WTC11 (cell line): Measurements from ENCODE around the gene MRS2.

Experiments
- ATF1 ChIP-seq: sonication (generic); formaldehyde crosslinking; IDR thresholded peaks from 2 replicates; pipeline ENCODE4 v1.8.1; 2023; ENCODE audit warnings: mild to moderate bottlenecking, moderate library complexity, missing genetic modification reagents
- CBFB ChIP-seq: sonication (generic); formaldehyde crosslinking; IDR thresholded peaks from 2 replicates; pipeline ENCODE4 v1.8.1; 2022; ENCODE audit warnings: mild to moderate bottlenecking, low read depth, missing genetic modification reagents
- ELF4 ChIP-seq: sonication (generic); formaldehyde crosslinking; IDR thresholded peaks from 2 replicates; pipeline ENCODE4 v1.8.1; 2022; ENCODE audit warnings: low read depth, mild to moderate bottlenecking, moderate library complexity, missing genetic modification reagents
- FOXK1 ChIP-seq: sonication (generic); formaldehyde crosslinking; IDR thresholded peaks from 2 replicates; pipeline ENCODE4 v1.8.0; 2022; ENCODE audit warnings: mild to moderate bottlenecking, moderate library complexity, missing genetic modification reagents
- RELA ChIP-seq: sonication (generic); formaldehyde crosslinking; IDR thresholded peaks from 2 replicates; pipeline ENCODE4 v1.8.1; 2022; ENCODE audit warnings: missing genetic modification reagents, mild to moderate bottlenecking, borderline replicate concordance
- SP1 ChIP-seq: sonication (generic); formaldehyde crosslinking; conservative IDR thresholded peaks from 2 replicates; pipeline ENCODE4 v1.8.1; 2022; ENCODE audit warnings: missing genetic modification reagents
- TF ChIP-seq, protein P1 (sequence below): fragments of 200-600 bp; IDR thresholded peaks from 2 replicates; pipeline ENCODE4 v1.8.0; 2022; ENCODE audit warnings: antibody characterized with exemption
- TF ChIP-seq, protein P2 (sequence below): sonication (generic); formaldehyde crosslinking; IDR thresholded peaks from 2 replicates; pipeline ENCODE4 v1.8.1; 2023; ENCODE audit warnings: mild to moderate bottlenecking, missing genetic modification reagents, moderate library complexity
- TF ChIP-seq, protein P3 (sequence below): sonication (generic); formaldehyde crosslinking; IDR thresholded peaks from 2 replicates; pipeline ENCODE4 v1.8.1; 2023; ENCODE audit warnings: mild to moderate bottlenecking, missing genetic modification reagents, borderline replicate concordance

DNA sequence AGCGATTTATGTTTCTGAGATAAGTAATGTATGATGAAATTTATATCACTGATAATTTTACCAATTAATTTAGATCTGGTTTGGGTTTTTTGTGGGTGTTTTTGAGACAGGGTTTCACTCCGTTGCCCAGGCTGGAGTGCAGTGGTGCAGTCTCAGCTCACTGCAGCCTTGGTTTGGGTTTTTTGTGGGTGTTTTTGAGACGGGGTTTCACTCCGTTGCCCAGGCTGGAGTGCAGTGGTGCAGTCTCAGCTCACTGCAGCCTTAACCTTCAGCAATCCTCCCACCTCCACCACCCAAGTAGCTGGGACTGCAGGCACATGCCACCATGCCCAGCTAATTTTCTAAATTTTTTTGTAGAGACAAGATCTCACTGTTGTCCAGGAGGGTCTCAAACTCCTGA lies 13.0 kb downstream of the MRS2 start:
- TF ChIP-seq ATF1 (CRISPR knock-in tag) (no peak), ELF4 (CRISPR knock-in tag) (no peak), FOXK1 (CRISPR knock-in tag) (no peak), CBFB (CRISPR knock-in tag) (no peak), SP1 (CRISPR knock-in tag) (no peak), RELA (CRISPR knock-in tag) (no peak)
- TF ChIP-seq, protein P1, sequence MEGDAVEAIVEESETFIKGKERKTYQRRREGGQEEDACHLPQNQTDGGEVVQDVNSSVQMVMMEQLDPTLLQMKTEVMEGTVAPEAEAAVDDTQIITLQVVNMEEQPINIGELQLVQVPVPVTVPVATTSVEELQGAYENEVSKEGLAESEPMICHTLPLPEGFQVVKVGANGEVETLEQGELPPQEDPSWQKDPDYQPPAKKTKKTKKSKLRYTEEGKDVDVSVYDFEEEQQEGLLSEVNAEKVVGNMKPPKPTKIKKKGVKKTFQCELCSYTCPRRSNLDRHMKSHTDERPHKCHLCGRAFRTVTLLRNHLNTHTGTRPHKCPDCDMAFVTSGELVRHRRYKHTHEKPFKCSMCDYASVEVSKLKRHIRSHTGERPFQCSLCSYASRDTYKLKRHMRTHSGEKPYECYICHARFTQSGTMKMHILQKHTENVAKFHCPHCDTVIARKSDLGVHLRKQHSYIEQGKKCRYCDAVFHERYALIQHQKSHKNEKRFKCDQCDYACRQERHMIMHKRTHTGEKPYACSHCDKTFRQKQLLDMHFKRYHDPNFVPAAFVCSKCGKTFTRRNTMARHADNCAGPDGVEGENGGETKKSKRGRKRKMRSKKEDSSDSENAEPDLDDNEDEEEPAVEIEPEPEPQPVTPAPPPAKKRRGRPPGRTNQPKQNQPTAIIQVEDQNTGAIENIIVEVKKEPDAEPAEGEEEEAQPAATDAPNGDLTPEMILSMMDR = no peak
- TF ChIP-seq, protein P2, sequence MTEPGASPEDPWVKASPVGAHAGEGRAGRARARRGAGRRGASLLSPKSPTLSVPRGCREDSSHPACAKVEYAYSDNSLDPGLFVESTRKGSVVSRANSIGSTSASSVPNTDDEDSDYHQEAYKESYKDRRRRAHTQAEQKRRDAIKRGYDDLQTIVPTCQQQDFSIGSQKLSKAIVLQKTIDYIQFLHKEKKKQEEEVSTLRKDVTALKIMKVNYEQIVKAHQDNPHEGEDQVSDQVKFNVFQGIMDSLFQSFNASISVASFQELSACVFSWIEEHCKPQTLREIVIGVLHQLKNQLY (CRISPR knock-in tag) = no peak
- TF ChIP-seq, protein P3, sequence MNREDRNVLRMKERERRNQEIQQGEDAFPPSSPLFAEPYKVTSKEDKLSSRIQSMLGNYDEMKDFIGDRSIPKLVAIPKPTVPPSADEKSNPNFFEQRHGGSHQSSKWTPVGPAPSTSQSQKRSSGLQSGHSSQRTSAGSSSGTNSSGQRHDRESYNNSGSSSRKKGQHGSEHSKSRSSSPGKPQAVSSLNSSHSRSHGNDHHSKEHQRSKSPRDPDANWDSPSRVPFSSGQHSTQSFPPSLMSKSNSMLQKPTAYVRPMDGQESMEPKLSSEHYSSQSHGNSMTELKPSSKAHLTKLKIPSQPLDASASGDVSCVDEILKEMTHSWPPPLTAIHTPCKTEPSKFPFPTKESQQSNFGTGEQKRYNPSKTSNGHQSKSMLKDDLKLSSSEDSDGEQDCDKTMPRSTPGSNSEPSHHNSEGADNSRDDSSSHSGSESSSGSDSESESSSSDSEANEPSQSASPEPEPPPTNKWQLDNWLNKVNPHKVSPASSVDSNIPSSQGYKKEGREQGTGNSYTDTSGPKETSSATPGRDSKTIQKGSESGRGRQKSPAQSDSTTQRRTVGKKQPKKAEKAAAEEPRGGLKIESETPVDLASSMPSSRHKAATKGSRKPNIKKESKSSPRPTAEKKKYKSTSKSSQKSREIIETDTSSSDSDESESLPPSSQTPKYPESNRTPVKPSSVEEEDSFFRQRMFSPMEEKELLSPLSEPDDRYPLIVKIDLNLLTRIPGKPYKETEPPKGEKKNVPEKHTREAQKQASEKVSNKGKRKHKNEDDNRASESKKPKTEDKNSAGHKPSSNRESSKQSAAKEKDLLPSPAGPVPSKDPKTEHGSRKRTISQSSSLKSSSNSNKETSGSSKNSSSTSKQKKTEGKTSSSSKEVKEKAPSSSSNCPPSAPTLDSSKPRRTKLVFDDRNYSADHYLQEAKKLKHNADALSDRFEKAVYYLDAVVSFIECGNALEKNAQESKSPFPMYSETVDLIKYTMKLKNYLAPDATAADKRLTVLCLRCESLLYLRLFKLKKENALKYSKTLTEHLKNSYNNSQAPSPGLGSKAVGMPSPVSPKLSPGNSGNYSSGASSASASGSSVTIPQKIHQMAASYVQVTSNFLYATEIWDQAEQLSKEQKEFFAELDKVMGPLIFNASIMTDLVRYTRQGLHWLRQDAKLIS = no peak
